ENCODE results near the gene RMRP.

Gene RMRP

GRCh38 chr9:35687306-35687705 is 29.5 kb upstream of the RMRP start:
- DNase-seq (ENCODE audit: low read depth in 2 of 2, low spot score in 1 of 2), result no peak

- no peak for DNase-seq (ENCODE audit: low read depth in 2 of 2, low spot score in 1 of 2)
These were observed 28.7 kb upstream of the RMRP start for GRCh38 chr9:35686222-35687203.

- no peak for DNase-seq (ENCODE audit: low read depth in 2 of 2, low spot score in 1 of 2)
These were observed 27.7 kb upstream of the RMRP start for GRCh38 chr9:35685506-35685905.

DNA sequence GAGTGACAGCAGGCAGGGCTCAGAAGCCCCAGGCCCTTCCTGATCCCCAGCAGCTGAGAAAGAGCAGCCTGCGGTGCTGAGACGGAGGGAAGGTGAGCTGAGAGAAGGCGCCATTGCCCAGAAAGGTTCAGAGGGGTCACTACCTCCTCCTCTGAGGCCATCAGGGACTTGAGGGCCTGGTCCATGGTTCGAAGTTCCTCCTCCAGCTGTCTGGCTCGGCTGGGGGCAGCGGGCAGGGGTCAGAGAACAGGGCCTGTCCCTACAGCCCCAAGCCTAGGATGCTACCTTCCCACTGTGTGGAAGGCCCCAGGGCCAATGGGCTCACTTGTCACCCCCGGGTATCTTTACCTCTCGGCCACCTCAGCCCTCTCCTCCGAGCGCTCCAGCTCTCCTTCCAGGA is 27.1 kb upstream of the RMRP start:
- DNase-seq (ENCODE audit: low read depth in 2 of 2, low spot score in 1 of 2), result no peak

- DNase-seq (ENCODE audit: low read depth in 2 of 2, low spot score in 1 of 2), result no peak
These were observed 25.5 kb upstream of the RMRP start for GRCh38 chr9:35683323-35683722.

DNA sequence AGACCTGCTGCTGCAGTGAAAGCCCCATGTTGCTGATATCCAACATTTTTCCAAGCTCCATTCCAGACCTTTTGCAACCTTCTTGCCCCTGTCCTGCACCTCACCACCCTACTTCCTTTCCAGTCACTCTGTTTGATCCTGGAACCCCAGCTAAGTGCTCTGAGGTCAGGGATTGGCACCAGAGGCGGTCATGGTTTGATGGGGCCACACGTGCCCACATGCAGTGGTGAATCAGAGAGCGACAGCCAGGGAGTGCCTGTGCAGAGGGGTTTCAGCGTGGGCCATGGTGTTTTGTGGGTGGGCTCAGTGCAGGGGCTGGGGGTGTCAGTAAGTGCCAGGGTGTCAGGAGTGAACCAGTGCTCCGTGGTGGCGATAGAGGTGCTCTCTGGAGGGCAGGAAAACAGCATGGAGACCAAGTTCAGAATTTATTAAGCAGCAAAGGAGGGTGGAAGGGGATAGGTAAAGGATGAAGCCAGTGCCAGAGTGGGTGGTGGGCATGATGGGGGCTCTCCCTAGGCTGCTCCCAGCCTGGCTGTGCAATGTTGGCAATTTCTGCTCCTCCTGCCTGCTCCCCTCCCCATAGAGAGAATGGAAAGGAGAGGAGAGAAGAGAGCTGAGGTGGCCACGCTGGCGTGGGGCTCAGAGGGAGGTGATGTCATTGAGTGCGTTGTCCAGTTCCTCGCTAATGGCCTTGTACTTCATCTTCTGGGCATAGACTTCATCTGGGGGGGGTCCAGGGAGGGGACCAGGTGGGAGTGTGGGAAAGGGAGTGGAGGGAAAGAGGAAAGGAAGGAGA is 24.9 kb upstream of the RMRP start:
- DNase-seq (ENCODE audit: low read depth in 2 of 2, low spot score in 1 of 2), result no peak

GRCh38 chr9:35682051-35682450 is 24.2 kb upstream of the RMRP start:
- DNase-seq (ENCODE audit: low read depth in 2 of 2, low spot score in 1 of 2), result no peak

DNA sequence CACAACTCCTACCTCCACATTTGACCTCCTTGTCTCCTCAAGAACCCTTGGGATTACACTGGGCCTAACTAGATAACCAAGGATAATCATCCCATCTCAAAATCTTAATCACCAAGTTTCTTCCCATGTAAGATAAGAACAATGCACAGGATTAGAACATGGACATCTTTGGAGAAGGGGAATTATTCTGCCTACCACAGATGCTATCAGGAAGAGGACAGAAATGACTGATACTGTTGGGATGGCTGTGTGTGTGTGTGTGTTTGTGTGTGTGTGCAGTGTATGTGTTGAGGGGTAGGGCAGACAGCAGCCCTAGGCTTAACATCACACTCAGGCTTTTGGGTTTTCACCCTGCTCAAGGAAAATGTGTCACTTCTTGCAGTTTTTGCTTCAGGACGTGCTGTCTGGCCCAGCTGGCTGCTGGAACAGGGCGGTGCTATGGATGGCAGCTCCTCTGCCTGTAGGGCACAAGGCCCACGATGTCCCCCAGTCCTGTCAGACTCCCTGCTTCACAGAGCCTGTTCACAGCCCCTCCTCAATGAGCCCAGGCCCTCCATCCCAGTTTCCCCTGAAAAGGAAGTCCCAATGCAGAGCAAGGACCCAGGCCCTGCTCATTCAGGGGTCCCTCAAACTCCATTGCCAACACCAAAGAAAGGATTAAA is 23.7 kb upstream of the RMRP start:
- DNase-seq (ENCODE audit: low read depth in 2 of 2, low spot score in 1 of 2), result no peak

DNA sequence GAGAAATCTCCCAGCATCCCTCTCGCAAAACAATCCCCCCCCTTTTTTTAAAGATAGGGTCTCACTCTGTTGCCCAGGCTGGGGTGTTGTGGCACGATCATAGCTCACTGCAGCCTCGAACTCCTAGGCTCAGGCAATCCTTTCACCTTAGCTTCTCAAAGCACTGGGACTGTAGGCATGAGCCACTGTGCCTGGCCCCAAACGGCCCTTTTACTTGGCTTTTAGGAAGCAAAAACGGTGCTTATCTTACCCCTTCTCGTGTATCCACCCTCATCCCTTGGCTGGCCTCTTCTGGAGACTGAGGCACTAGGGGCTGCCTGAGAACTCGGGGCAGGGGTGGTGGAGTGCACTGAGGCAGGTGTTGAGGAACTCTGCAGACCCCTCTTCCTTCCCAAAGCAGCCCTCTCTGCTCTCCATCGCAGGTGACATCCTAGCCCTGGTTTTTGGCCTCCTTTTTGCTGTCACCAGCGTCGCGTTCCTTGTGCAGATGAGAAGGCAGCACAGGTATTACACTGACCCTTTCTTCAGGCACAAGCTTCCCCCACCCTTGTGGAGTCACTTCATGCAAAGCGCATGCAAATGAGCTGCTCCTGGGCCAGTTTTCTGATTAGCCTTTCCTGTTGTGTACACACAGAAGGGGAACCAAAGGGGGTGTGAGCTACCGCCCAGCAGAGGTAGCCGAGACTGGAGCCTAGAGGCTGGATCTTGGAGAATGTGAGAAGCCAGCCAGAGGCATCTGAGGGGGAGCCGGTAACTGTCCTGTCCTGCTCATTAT is 22.7 kb upstream of the RMRP start:
- no peak for DNase-seq (ENCODE audit: low read depth in 2 of 2, low spot score in 1 of 2)

DNA sequence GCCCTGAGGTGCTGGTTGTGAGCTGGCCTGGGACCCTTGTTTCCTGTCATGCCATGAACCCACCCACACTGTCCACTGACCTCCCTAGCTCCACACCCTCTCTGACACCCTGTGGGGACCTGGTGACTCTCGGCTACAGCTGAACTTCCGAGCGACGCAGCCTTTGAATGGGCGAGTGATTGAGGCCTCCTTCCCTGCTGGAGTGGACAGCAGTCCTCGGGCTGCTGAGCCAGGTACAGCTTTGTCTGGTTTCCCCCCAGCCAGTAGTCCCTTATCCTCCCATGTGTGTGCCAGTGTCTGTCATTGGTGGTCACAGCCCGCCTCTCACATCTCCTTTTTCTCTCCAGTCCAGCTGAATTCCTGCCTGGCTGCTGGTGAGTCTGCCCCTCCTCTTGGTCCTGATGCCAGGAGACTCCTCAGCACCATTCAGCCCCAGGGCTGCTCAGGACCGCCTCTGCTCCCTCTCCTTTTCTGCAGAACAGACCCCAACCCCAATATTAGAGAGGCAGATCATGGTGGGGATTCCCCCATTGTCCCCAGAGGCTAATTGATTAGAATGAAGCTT is 22.0 kb upstream of the RMRP start:
- DNase-seq (ENCODE audit: low read depth in 2 of 2, low spot score in 1 of 2), result no peak

DNA sequence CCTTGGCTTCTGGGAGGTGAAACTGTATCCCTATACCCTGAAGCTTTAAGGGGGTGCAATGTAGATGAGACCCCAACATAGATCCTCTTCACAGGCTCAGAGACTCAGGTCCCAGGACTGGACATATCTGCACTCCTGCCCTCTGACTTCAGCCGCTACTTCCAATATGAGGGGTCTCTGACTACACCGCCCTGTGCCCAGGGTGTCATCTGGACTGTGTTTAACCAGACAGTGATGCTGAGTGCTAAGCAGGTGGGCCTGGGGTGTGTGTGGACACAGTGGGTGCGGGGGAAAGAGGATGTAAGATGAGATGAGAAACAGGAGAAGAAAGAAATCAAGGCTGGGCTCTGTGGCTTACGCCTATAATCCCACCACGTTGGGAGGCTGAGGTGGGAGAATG is 21.3 kb upstream of the RMRP start:
- no peak for DNase-seq (ENCODE audit: low read depth in 2 of 2, low spot score in 1 of 2)

DNA sequence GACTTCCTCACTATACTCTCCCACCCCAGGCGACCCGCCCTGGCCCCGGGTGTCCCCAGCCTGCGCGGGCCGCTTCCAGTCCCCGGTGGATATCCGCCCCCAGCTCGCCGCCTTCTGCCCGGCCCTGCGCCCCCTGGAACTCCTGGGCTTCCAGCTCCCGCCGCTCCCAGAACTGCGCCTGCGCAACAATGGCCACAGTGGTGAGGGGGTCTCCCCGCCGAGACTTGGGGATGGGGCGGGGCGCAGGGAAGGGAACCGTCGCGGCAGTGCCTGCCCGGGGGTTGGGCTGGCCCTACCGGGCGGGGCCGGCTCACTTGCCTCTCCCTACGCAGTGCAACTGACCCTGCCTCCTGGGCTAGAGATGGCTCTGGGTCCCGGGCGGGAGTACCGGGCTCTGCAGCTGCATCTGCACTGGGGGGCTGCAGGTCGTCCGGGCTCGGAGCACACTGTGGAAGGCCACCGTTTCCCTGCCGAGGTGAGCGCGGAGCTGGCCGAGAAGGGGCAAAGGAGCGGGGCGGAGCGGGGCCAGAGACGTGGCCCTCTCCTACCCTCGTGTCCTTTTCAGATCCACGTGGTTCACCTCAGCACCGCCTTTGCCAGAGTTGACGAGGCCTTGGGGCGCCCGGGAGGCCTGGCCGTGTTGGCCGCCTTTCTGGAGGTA is 18.0 kb upstream of the RMRP start:
- no peak for DNase-seq (ENCODE audit: low read depth in 2 of 2, low spot score in 1 of 2)

DNA sequence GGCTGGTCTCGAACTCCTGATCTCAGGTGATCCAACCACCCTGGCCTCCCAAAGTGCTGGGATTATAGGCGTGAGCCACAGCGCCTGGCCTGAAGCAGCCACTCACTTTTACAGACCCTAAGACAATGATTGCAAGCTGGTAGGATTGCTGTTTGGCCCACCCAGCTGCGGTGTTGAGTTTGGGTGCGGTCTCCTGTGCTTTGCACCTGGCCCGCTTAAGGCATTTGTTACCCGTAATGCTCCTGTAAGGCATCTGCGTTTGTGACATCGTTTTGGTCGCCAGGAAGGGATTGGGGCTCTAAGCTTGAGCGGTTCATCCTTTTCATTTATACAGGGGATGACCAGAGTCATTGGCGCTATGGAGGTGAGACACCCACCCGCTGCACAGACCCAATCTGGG is 17.4 kb upstream of the RMRP start:
- no peak for DNase-seq (ENCODE audit: low read depth in 2 of 2, low spot score in 1 of 2)

- DNase-seq (ENCODE audit: low read depth in 2 of 2, low spot score in 1 of 2), result no peak
These were observed 16.2 kb upstream of the RMRP start for GRCh38 chr9:35674025-35674361.

GRCh38 chr9:35673132-35674024 is 15.6 kb upstream of the RMRP start, which contains the start of gene CA9:
TSS of gene CA9 (plus strand) at chr9:35673928. CDS start at chr9:35673960, 32 bp downstream.
- no peak for DNase-seq (ENCODE audit: low read depth in 2 of 2, low spot score in 1 of 2)

DNA sequence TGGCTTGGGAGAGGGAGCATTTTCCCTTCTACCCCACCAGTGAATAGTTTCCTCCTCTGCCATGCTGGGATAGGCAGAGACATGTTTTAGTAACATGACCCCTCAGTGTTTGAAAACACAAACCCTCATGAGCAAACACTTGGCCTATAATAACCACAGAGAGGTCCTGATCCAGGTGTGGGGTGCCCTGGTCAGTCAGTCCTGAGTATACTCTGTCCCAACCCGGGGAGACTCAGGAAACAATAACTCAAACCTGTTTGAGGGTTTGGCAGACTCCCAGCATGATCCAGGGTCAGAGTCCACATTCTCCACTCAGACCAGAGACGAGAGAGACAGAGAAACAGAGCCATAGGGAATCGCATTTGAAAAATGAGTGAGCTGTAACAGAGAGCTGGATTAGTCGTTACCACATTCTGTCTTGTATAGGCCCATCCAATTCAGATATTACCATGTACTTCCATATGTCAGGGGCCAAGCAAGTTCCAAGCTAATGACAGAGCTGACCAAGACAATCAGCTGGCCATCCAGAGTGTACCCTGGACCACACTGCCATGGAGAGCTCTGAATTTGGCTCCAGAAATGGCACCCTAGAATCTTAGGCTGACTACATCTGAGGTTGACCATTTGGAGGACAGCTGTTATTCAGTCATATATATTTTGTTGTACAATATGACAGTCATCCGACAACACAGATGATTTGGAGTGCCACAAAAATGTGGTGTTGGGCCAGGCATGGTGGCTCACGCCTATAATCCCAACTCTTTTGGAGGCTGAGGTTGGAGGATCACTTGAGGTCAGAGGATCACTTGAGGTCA is 11.7 kb upstream of the RMRP start:
- DNase-seq (ENCODE audit: low read depth in 2 of 2, low spot score in 1 of 2), result no peak

DNA sequence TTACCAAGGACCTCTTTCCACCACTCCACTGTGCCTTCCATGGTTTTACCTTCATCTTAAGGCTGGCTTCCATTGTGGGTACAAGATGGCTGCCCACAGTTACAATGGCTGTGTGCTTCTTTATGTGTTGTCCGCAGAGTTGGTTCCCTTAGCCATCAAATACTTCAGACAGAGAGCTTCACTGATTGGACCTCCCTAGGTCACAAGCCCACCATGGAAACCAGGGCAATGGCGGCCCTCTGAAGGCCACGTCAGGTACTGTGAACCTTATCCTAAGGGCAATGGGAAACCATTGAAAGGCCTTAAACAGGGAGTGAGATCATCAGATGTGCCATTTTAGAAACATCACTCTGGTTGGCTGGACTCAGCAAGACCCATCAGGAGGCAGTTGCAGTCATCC is 10.1 kb upstream of the RMRP start:
- DNase-seq (ENCODE audit: low read depth in 2 of 2, low spot score in 1 of 2), result no peak

GRCh38 chr9:35666549-35666948 is 8.7 kb upstream of the RMRP start:
- no peak for DNase-seq (ENCODE audit: low read depth in 2 of 2, low spot score in 1 of 2)
